Epithelial cell of esophagus (primary cell): ENCODE results near the gene C15orf40.
"Not testable (repeated sequence)": the region's sequence is repeated elsewhere in the genome, so short reads cannot be mapped to it uniquely, and the experiment has no call there.

Experiments
- DNase-seq: peaks from one replicate; pipeline ENCODE4 v3.0.0; 2010; ENCODE audit warnings: low read depth
- H3K4me3 ChIP-seq: 2 replicates; pipeline ENCODE4 v1.5.1; 2011; ENCODE audit warnings: mild to moderate bottlenecking, low read length, control low read depth
- CTCF ChIP-seq: IDR thresholded peaks from 2 replicates; pipeline ENCODE4 v1.5.1; 2011; ENCODE audit warnings: low read depth, mild to moderate bottlenecking, low read length, control low read depth, inconsistent platforms; ENCODE audit not compliant: insufficient read depth; ENCODE audit errors: missing control alignments

C15orf40 gene

GRCh38 chr15:82945326-82945725, 66.1 kb downstream of the C15orf40 start:
- H3K4me3 ChIP-seq = no peak overlapping the region
- no peak for DNase-seq
- TF ChIP-seq CTCF = no peak

DNA sequence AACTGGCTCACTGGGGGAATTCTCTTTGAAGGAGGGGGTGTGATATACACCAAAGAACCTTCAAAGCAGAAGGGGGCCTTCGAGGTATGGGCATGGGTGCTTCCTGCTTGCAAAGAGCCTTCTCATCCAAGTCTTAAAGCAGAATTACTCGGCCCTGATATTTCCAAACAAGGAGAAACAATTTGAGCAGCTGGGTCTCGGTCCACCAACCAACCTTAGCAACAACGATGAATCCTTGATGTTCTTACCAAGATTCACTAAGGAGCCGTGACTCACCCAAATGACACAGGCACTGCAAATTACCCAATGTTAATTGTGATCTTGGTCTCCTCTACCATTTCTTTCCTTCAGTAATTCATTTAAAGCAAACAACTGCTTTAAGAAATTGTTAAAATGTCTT, 66.6 kb downstream of the C15orf40 start:
- peak; percentile 89 for DNase-seq
- no peak for TF ChIP-seq CTCF

GRCh38 chr15:82944056-82944455, 67.4 kb downstream of the C15orf40 start:
- H3K4me3 ChIP-seq = no peak overlapping the region
- no peak for DNase-seq
- TF ChIP-seq CTCF = no peak

More for the DNA sequence above, 66.6 kb downstream of the C15orf40 start:
- no peak overlapping the region for H3K4me3 ChIP-seq

DNA sequence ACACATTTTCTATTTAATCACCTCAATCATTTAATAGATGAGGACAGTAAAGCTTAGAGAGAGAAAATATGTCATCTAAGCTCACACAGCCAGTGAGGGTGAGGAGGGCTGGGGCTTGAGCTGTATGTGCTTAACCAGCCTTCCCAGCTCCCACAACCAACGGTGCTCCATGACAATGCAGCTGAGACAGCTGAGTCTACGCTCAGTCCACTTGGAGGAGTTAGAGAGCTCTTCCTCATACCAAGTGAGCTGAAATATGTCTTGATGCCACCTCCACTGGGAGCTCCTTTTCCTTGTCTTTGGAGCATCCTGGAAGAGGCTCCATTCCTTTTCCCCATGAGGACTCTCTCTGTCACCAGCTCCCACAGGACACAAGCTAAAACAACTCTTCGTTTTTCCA, 68.3 kb downstream of the C15orf40 start:
- no peak for TF ChIP-seq CTCF
- peak; percentile 53 for DNase-seq
- H3K4me3 ChIP-seq = no peak overlapping the region

DNA sequence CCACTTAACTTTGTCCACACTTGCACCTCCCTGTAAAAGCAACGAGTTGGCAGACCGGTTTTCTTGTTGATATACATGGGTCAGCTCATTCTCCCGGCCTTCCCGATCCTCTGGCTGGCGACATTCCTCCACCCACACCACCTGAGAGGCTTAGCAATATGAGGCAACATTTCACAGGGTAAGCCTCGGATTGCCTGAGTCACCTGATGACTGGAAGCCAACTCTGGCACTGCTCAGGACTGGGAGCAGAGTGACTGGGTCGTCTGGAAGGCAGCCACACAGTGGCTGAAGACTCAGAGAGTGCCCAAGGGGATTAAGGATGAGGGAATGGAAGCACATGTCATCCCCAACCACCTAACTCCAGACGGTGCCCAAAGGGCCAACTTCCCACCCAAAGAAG, 68.7 kb downstream of the C15orf40 start:
- DNase-seq = peak; percentile 100
- no peak for TF ChIP-seq CTCF
- no peak overlapping the region for H3K4me3 ChIP-seq

DNA sequence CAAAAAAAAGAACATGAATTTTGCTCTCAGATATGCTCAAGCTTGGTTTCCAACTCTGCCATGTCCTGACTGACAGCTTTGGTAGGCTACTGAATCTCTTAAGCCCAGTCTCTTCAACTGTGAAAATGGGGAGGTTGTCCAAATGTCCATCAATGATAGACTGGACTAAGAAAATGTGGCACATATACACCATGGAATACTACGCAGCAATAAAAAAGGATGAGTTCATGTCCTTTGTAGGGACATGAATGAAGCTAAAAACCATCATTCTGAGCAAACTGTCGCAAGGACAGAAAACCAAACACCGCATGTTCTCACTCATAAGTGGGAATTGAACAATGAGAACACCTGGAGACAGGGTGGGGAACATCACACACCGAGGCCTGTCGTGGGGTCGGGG, 71.8 kb downstream of the C15orf40 start:
- not testable (repeated sequence) for H3K4me3 ChIP-seq, DNase-seq
